Measurements from ENCODE around the gene PDE4B. TPM values are rescaled to one million over a fixed set of nuclear protein-coding genes. Genes with fewer than 3 reads are reported as not detected.

PDE4B gene
- total RNA-seq, 1 experiment from 2014 or later, result 3.3 TPM

DNA sequence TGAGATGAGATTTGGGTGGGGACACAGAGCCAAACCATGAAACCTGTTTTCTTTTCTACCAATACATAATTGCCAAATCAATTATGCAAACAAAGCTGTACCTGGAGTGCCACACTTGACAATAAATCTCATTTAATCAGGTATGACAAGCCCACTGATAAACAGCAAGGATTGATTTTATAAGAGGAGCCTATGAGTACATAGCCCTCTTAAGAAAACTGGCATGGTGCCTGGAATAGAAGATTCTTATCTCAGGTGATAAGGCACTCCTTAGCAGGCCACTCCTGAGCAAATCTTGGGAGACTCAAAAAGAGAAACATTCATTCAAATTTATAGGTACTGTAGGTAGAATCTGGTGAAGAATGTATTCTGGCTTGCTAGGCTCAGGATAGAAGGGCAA is 28.6 kb upstream of the PDE4B start:
- ChIA-PET CTCF (no interaction called here), POLR2A (no interaction called here)
- TF ChIP-seq, protein P1, sequence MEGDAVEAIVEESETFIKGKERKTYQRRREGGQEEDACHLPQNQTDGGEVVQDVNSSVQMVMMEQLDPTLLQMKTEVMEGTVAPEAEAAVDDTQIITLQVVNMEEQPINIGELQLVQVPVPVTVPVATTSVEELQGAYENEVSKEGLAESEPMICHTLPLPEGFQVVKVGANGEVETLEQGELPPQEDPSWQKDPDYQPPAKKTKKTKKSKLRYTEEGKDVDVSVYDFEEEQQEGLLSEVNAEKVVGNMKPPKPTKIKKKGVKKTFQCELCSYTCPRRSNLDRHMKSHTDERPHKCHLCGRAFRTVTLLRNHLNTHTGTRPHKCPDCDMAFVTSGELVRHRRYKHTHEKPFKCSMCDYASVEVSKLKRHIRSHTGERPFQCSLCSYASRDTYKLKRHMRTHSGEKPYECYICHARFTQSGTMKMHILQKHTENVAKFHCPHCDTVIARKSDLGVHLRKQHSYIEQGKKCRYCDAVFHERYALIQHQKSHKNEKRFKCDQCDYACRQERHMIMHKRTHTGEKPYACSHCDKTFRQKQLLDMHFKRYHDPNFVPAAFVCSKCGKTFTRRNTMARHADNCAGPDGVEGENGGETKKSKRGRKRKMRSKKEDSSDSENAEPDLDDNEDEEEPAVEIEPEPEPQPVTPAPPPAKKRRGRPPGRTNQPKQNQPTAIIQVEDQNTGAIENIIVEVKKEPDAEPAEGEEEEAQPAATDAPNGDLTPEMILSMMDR (IDR thresholded peaks at IDR 0.05; ENCODE audit: unreplicated experiment), result no peak
- no peak for DNase-seq (ENCODE audit: unreplicated experiment)
- Mint-ChIP-seq H3K4me3 (ENCODE audit: unreplicated experiment) (no peak overlapping the region), H3K36me3 (ENCODE audit: insufficient read depth, unreplicated experiment) (no peaks in the 10 kb centered on the region), H3K9me3 (ENCODE audit: unreplicated experiment) (no peaks in the 10 kb centered on the region), H3K27me3 (ENCODE audit: insufficient read depth, unreplicated experiment) (peaks cover 13% of the 10 kb centered on the region), H3K4me1 (ENCODE audit: insufficient read depth, unreplicated experiment) (peaks cover 4% of the 10 kb centered on the region), H3K27ac (ENCODE audit: low read depth, unreplicated experiment) (no peak overlapping the region)
- no TSS peak for BruUV-seq (replicated peaks)
- intact Hi-C loops (cut with micrococcal nuclease), result no loop called here

DNA sequence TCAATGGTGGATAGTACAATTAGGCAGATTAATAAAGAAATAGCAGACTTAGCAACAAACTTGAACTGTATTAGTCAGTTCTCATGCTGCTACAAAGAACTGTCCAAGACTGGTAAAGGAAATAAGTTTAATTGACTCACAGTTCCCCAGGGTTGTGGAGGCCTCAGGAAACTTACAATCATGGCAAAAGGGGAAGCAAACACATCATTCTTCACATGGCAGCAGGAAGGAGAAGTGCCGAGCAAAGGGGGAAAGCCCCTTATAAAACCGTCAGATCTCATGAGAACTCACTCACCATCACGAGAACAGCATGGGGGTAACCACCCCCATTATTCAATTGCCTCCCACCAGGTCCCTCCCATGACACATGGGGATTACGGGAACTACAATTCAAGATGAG is 27.1 kb upstream of the PDE4B start:
- no TSS peak for BruUV-seq (replicated peaks)

DNA sequence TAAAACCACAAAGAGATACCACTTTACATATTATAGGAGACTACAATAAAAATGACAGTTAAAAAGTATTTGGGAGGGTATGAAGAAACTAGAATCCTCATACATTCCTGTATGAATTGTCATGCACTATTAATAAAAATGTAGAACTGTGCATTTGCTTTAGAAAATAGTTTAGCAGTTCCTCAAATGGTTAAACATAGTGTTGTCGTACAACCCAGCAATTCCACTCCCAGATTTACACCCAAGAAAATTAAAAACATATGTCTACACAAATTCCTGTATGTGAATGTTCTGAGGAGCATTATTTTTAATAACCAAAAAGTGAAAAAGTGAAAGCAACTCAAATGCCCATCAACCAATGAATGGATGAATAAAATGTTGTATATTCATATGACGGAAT is 23.1 kb upstream of the PDE4B start:
- BruUV-seq (replicated peaks), result no TSS peak
- CTCF ChIA-PET, result no interaction called here
- intact Hi-C loops (cut with micrococcal nuclease), result no loop called here
- Mint-ChIP-seq H3K27ac (ENCODE audit: low read depth, unreplicated experiment) (no peak overlapping the region), H3K4me3 (ENCODE audit: unreplicated experiment) (no peak overlapping the region), H3K36me3 (ENCODE audit: insufficient read depth, unreplicated experiment) (no peaks in the 10 kb centered on the region), H3K4me1 (ENCODE audit: insufficient read depth, unreplicated experiment) (no peaks in the 10 kb centered on the region), H3K27me3 (ENCODE audit: insufficient read depth, unreplicated experiment) (peaks cover 29% of the 10 kb centered on the region), H3K9me3 (ENCODE audit: unreplicated experiment) (no peaks in the 10 kb centered on the region)
- TF ChIP-seq, protein P1 (IDR thresholded peaks at IDR 0.05; ENCODE audit: unreplicated experiment), result no peak
- POLR2A ChIA-PET, result no interaction called here
- no peak for DNase-seq (ENCODE audit: unreplicated experiment)

More for the DNA sequence above, 27.1 kb upstream of the PDE4B start:
- intact Hi-C loops (cut with micrococcal nuclease), result no loop called here
- Mint-ChIP-seq H3K4me1 (ENCODE audit: insufficient read depth, unreplicated experiment) (peaks cover 4% of the 10 kb centered on the region), H3K27me3 (ENCODE audit: insufficient read depth, unreplicated experiment) (peaks cover 17% of the 10 kb centered on the region), H3K9me3 (ENCODE audit: unreplicated experiment) (no peaks in the 10 kb centered on the region), H3K27ac (ENCODE audit: low read depth, unreplicated experiment) (no peak overlapping the region), H3K4me3 (ENCODE audit: unreplicated experiment) (no peak overlapping the region), H3K36me3 (ENCODE audit: insufficient read depth, unreplicated experiment) (no peaks in the 10 kb centered on the region)
- POLR2A ChIA-PET, result interaction anchor here (0.5 kb wide), 1 partner anchor 577 kb away, joined by 3 read pairs; no protein-coding TSS in a partner anchor
- CTCF ChIA-PET, result no interaction called here
- TF ChIP-seq, protein P1 (IDR thresholded peaks at IDR 0.05; ENCODE audit: unreplicated experiment), result no peak
- no peak for DNase-seq (ENCODE audit: unreplicated experiment)

DNA sequence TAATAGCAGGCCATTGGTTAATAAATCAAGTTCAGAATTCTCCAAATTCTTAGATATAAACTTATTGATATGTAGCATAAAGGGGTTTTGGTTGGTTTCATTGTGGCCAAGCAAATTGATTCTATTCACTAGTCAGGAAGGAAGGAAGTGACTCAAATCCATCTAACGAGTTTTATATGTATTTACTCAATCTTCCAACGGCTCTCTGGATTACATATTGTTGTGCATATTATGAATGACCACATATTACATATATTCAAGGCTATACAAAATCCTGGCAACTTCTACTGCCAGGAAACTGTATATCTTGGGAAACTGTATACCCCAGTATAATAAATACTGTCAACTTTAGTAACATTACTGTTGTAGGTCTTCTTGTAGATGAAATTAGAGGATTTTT is 20.1 kb upstream of the PDE4B start:
- Mint-ChIP-seq H3K4me1 (ENCODE audit: insufficient read depth, unreplicated experiment) (no peaks in the 10 kb centered on the region), H3K36me3 (ENCODE audit: insufficient read depth, unreplicated experiment) (no peaks in the 10 kb centered on the region), H3K27ac (ENCODE audit: low read depth, unreplicated experiment) (no peak overlapping the region), H3K4me3 (ENCODE audit: unreplicated experiment) (no peak overlapping the region), H3K27me3 (ENCODE audit: insufficient read depth, unreplicated experiment) (peaks cover 15% of the 10 kb centered on the region), H3K9me3 (ENCODE audit: unreplicated experiment) (no peaks in the 10 kb centered on the region)
- CTCF ChIA-PET, result interaction anchor here (0.6 kb wide), 1 partner anchor 17 kb away, joined by 3 read pairs; no protein-coding TSS in a partner anchor
- TF ChIP-seq, protein P1 (IDR thresholded peaks at IDR 0.05; ENCODE audit: unreplicated experiment), result no peak
- intact Hi-C loops (cut with micrococcal nuclease), result no loop called here
- DNase-seq (ENCODE audit: unreplicated experiment), result no peak
- BruUV-seq (replicated peaks), result no TSS peak
- POLR2A ChIA-PET, result no interaction called here

All from MCF 10A (cell line).